Cardiac septum (tissue), 1 donor: ENCODE data around the gene KLHL24. TPM values are rescaled to one million over a fixed set of nuclear protein-coding genes. Genes with fewer than 3 reads are reported as not detected.
"Not testable (repeated sequence)": the region's sequence is repeated elsewhere in the genome, so short reads cannot be mapped to it uniquely, and the experiment has no call there.

ENCODE experiments used
- DNase-seq: peaks from one replicate; pipeline ENCODE4 v3.0.0-alpha.2; 2020; ENCODE audit warnings: low spot score
- intact Hi-C: fragments of 100-400 bp; cut with DNase I; formaldehyde crosslinking; loops from one replicate; pipeline ENCODE4 v1.14.0; 2022
- total RNA-seq: library from RNA; stranded (reverse); fragmentation: NEBNext Ultra II Directional; extraction: Animal tissue kit (Norgen Biotek cat#: 25700); gene quantifications from one replicate; pipeline ENCODE4 v1.2.1, GENCODE V29; 2021
- donor health status: DM: no; HTN: no; CAD: no.

Gene KLHL24
- total RNA-seq, 1 donor from 2014 or later: 134 TPM

DNA sequence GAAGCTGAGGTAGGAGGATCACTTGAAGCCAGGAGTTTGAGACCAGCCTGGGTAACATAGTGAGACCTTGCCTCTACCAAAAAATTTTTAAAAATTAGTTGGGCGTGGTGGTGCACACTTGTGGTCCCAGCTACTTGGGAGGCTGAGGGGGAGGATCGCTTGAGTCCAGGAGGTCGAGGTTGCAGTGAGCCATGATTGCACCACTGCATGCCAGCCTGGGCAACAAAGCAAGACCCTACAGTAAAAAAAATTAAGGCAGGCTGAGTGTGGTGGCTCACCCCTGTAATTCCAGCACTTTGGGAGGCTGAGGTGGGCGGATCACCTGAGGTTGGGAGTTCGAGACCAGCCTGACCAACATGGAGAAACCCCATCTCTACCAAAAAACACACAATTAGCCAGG is 54.2 kb downstream of the KLHL24 start:
- intact Hi-C loops, DNase-seq: not testable (repeated sequence)

GRCh38 chr3:183690402-183690995 is 55.1 kb downstream of the KLHL24 start:
- intact Hi-C loops: no loop called here
- no peak for DNase-seq

GRCh38 chr3:183692436-183692835 is 57.0 kb downstream of the KLHL24 start:
- no peak for DNase-seq
- intact Hi-C loops: no loop called here

GRCh38 chr3:183695569-183696364 is 60.3 kb downstream of the KLHL24 start:
- DNase-seq: no peak
- intact Hi-C loops: loop anchor here (5.0 kb wide), 3 partner anchors 33 to 113 kb away; no protein-coding TSS in a partner anchor

DNA sequence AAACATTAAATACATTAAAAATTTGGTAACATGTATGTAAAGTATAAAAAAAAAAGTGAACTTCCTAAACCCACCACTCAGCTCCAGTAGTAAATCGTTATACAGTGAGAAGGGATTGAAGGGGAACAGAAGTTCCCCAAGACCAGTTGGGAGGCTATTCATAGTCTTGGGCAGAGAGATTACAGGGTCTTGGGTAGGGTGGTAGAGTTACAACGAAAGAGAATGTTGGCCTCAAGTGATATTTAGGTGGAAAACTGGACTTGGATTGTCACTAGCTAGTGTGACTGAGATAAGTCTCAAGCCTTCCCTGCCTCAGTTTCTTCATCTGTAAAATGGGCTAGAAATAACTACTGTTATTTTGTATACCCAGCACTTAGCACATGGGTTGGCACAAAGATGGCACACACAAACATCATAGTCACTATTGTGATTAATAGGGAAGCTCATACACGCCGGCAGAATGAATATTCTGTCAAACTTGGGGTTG is 61.7 kb downstream of the KLHL24 start:
- DNase-seq: no peak
- intact Hi-C loops: loop anchor here (5.0 kb wide), 3 partner anchors 35 to 115 kb away; no protein-coding TSS in a partner anchor

DNA sequence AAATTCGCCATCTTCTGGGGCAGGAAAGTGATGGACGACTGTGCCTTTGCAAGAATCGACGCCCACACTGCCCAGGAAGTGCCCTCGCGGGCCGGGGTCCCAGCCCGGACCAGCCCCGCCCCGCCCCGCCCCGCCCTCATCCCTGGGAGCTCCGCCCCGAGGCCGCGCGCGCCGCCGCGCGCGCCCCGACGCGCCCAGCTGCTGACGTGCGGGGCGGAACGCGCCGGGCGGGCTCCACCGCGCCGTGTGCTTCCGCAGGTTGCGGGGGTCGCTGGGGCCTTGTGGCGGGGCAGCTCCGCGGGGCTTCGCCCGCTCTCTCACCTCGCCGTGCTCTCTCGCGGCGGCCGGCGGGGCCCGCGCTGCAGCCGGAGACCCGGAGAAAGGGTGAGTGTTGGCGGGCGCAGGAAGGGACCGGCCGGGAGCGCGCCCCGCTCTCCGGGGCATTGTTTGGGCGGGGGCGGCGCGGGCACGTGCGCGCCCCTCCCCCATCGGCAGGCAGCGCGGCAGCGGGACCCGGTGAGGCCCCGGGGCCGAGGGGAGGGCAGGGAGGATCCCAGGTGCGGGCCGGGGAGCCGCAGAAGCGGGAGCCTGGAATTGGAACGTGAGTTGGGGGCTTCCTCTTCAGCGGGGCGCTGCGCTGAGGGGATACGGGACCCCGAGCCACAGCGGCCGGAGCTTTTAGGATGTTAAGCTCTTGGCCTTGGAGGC is 62.3 kb downstream of the KLHL24 start, which contains the start of gene YEATS2:
Gene YEATS2 (plus strand): TSS at position 188 of the 708 bp plus-strand sequence. CDS start 17,366 bp downstream, outside the sequence.
- DNase-seq: peak; percentile 78
- intact Hi-C loops: loop anchor here (2.0 to 5.0 kb wide), 4 partner anchors 35 to 115 kb away; no protein-coding TSS in a partner anchor

DNA sequence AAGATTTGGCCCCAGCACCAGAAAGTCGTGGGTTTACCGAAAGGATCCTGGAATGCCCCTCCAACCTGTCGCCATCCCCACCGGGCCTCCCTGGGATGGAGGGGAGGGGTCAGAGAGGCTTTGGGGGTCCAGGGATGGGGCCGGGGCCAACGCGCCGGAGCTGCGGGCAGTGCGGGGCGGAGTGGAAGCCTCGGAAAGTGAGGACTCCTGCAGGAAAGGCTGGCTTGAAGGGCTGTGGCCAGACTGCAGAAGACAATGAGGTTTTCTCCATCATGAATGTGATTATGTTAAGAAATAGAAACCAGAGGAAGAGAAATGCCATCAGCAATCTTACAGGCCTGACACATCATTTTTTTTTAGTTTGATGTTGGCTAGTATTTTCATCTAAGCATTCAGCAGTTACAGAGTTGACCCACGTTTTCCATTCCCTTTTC is 62.9 kb downstream of the KLHL24 start:
- DNase-seq: no peak
- intact Hi-C loops: loop anchor here (2.0 to 5.0 kb wide), 4 partner anchors 36 to 116 kb away; no protein-coding TSS in a partner anchor

DNA sequence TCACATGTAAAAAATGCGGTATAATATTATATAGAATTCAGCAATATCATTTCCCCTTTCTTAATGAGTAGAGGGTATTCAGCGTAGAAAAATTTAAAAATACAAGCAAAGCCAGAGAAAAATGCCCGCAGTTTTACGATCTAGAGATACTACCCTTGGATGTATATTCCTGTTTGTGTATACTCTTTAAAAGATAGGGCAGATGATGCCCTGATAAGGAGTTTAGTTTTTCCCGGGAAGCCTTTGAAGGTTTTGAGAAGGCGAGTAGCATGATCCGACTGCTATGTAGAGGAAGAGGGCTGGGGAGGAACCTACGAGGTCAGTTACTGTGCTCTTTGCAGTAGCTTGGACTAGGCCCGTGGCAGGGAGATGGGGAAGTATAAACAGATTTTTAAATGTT is 63.3 kb downstream of the KLHL24 start:
- intact Hi-C loops: loop anchor here (2.0 to 5.0 kb wide), 4 partner anchors 36 to 116 kb away; no protein-coding TSS in a partner anchor
- no peak for DNase-seq

GRCh38 chr3:183699238-183699947 is 64.0 kb downstream of the KLHL24 start:
- DNase-seq: no peak
- intact Hi-C loops: loop anchor here (2.0 to 5.0 kb wide), 4 partner anchors 37 to 117 kb away; no protein-coding TSS in a partner anchor

GRCh38 chr3:183701744-183702143 is 66.3 kb downstream of the KLHL24 start:
- intact Hi-C loops: no loop called here
- DNase-seq: no peak

DNA sequence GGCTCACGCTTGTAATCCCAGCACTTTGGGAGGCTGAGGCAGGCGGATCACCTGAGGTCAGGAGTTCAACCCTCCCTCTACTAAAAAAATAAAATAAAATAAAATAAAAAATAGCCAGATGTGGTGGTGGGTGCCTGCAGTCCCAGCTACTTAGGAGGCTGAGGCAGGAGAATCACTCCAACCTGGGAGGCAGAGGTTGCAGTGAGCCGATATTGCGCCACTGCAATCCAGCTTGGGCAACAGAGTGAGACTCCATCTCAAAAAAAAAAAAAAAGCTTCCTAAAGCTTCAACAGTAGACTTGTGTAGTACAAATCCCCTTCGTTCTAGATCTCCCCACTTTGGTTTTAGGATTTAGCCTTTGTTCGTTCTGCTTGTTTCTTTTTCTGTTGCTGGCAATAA is 68.5 kb downstream of the KLHL24 start:
- intact Hi-C loops, DNase-seq: not testable (repeated sequence)

DNA sequence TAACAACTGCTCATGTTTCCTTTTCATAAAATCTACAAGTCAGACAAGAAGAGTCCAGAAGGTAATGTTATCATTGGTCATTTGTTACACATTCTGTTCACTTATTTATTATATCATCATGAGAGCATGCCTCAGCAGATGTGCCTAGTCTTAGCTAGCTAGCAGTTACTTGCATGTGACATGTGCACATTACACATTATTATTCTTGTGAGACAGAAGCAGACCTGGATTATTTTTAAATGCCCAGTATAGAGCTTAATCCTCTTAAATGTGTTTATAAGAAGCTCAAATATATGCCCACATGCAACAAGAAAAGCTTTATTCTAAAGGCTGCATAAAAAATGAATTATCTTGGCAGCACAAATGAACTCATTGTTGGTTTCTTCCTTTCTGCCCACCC is 74.8 kb downstream of the KLHL24 start:
- no peak for DNase-seq
- intact Hi-C loops: no loop called here

DNA sequence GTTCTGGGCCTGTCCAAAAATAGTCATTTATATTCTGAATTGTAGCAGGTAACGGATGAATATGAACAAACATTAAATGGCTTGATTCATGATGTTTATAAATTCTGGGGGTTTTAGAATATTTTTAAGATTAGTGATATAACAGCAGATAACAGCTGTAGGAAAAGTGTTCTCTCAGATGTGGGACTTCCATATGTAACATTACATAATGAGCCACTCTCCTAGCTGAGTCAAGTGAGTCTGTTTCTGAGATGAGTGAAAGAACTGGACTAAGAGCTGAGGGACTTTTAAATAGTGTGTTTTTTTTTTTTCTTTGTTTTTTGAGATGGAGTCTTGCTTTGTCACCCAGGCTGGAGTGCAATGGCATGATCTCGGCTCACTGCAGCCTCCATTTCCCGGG is 76.1 kb downstream of the KLHL24 start:
- no peak for DNase-seq
- intact Hi-C loops: no loop called here

- intact Hi-C loops: no loop called here
- DNase-seq: no peak
Measured at GRCh38 chr3:183714622-183715021, 79.2 kb downstream of the KLHL24 start.

GRCh38 chr3:183718012-183718411 is 82.6 kb downstream of the KLHL24 start:
- no peak for DNase-seq
- intact Hi-C loops: no loop called here

- intact Hi-C loops: no loop called here
Measured at GRCh38 chr3:183725387-183725786, 90.0 kb downstream of the KLHL24 start.

DNA sequence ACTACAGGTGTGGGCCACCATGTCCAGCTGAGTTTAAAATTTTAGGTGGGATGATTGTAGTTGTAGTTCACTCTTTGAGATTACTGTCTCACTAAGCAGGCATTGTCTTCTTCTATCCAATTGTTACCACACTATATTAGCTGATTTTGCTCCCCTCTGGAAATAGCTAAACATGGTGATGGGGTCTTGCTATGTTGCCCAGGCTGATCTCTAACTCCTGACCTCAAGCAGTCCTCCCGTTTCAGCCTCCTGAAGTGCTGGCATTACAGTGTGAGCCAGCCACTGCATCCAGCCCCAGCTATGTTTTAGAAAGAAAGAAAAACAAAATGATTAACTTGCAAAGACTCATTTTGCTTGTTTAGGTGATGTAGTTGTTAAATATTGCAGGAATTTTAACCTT is 92.8 kb downstream of the KLHL24 start:
- intact Hi-C loops: no loop called here
- DNase-seq: no peak

More at GRCh38 chr3:183725387-183725786, 90.0 kb downstream of the KLHL24 start:
- DNase-seq: no peak

DNA sequence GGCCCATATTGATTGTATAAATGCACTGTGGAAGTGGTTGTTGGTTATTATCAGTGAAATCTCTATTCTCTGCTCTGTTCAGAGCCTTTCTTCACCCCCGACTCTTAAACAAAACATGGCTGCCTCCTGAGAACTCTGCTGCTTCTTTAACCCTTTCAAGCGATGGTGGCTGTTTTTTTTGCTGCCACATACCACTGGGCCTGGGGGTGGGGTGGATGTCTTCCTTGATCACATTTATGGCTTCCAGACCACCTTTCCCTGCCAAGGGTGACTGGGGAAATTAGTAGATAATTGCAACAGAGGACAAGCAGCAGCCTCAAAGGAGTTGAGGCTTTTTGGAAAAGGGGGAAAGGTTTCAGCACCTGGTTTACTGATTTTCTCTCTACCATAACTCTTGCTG is 94.9 kb downstream of the KLHL24 start:
- no peak for DNase-seq
- intact Hi-C loops: loop anchor here (5.0 kb wide), 1 partner anchor 37 kb away; no protein-coding TSS in a partner anchor

DNA sequence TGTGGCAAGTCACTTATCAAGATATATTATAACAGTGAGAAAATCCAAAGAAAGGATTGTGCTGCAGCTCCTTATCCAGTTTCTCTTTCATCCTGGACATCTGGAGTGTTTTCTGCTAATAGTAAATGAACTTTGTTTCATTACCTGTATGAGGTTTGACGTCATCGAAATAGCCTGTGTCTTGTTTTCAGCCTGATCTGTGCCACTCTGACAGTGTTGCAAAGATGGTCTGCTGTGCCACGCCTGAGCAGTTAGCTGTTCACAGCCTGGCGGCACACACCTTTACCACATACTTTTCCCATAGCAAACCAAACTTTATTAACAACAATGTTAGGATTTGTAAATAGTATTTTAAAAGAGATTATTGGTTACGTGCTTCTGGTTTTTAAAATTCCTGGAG is 96.2 kb downstream of the KLHL24 start:
- intact Hi-C loops: loop anchor here (5.0 kb wide), 1 partner anchor 36 kb away; no protein-coding TSS in a partner anchor
- DNase-seq: no peak
